ENCODE results near the gene HEXD. TPM values are rescaled to one million over a fixed set of nuclear protein-coding genes. Genes with fewer than 3 reads are reported as not detected.

HEXD gene
- total RNA-seq, 1 experiment from 2014 or later: 21.7 TPM

DNA sequence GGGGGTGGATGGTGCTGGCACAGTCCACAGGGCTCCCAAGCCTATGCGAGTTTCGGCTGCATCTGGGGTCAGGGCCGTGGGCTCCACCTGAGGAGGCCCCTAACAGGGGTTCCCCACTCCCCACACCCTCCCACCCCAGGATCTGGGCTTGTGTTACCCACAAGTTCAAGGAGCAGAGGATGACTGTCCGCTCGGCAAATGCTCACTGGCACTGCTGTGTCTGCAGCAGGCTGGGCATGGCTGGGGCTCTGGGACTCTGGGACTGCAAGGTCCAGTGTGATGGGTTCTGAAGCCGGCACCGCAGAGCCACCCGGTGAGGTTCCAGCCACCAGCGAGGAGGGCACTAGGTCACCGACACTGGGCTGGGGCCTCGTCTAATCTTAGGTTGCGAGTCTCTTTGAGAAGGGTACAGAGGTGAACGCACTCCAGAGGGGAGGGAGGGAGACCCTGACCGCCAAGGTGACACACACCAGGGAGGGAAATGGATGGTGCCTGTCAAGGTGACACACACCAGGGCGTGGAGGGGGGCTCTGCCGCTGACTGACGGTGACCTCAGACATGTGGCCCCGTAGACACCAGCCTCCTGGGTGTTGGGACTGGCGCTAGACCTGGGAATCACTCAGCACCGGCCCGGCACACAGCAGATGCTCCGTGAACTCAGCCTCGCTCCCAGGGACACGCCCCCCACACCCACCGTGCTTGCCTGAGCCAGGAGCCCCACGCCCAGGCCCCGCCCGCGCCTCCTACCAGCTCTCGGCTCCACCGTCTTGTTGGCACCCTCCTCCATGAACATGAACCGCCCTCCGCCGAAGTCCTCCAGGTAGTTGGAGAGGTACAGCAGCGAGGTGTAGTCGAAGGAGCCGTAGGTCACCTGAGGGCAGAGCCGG, 20.5 kb upstream of the HEXD start:
- no peak overlapping the region for H3K4me3 ChIP-seq (ENCODE audit: low read length)
- no peaks in the 10 kb centered on the region for H3K79me2 ChIP-seq (ENCODE audit: low read length)
- H4K20me1 ChIP-seq (ENCODE audit: insufficient read depth, low read depth, low read length): no peaks in the 10 kb centered on the region
- no peaks in the 10 kb centered on the region for H3K36me3 ChIP-seq (ENCODE audit: insufficient read depth, low read length)
- H3K4me1 ChIP-seq (ENCODE audit: low read length): peaks cover 5% of the 10 kb centered on the region
- H3K9me2 ChIP-seq (replicated peaks; ENCODE audit: insufficient read depth, low read length): no peaks in the 10 kb centered on the region
- no peak overlapping the region for H3K4me2 ChIP-seq (ENCODE audit: low read depth, low read length, poor library complexity, severe bottlenecking)
- no peak overlapping the region for H3K9ac ChIP-seq (ENCODE audit: low read length)
- no peaks in the 10 kb centered on the region for H3K9me3 ChIP-seq (ENCODE audit: low read length)
- no peak overlapping the region for H3K27ac ChIP-seq (ENCODE audit: low read length)
- no peak overlapping the region for H2AFZ ChIP-seq (ENCODE audit: low read length)
- no peak for DNase-seq
- no peaks in the 10 kb centered on the region for H3K27me3 ChIP-seq (ENCODE audit: low read length)

GRCh38 chr17:82399041-82399441, 19.1 kb upstream of the HEXD start:
- DNase-seq: no peak
- Histone ChIP-seq H4K20me1 (ENCODE audit: insufficient read depth, low read depth, low read length) (no peaks in the 10 kb centered on the region), H3K9me2 (replicated peaks; ENCODE audit: insufficient read depth, low read length) (no peaks in the 10 kb centered on the region), H3K27me3 (ENCODE audit: low read length) (no peaks in the 10 kb centered on the region), H3K9me3 (ENCODE audit: low read length) (no peaks in the 10 kb centered on the region), H3K4me3 (ENCODE audit: low read length) (no peak overlapping the region), H3K27ac (ENCODE audit: low read length) (no peak overlapping the region), H3K4me1 (ENCODE audit: low read length) (peaks cover 5% of the 10 kb centered on the region), H2AFZ (ENCODE audit: low read length) (no peak overlapping the region), H3K9ac (ENCODE audit: low read length) (no peak overlapping the region), H3K4me2 (ENCODE audit: low read depth, low read length, poor library complexity, severe bottlenecking) (no peak overlapping the region), H3K79me2 (ENCODE audit: low read length) (no peaks in the 10 kb centered on the region), H3K36me3 (ENCODE audit: insufficient read depth, low read length) (no peaks in the 10 kb centered on the region)

- Histone ChIP-seq H3K4me1 (ENCODE audit: low read length) (peaks cover 5% of the 10 kb centered on the region), H3K79me2 (ENCODE audit: low read length) (no peaks in the 10 kb centered on the region), H3K4me2 (ENCODE audit: low read depth, low read length, poor library complexity, severe bottlenecking) (no peak overlapping the region), H3K27ac (ENCODE audit: low read length) (no peak overlapping the region), H3K36me3 (ENCODE audit: insufficient read depth, low read length) (no peaks in the 10 kb centered on the region), H3K9me3 (ENCODE audit: low read length) (no peaks in the 10 kb centered on the region), H3K9me2 (replicated peaks; ENCODE audit: insufficient read depth, low read length) (no peaks in the 10 kb centered on the region), H2AFZ (ENCODE audit: low read length) (no peak overlapping the region), H3K27me3 (ENCODE audit: low read length) (no peaks in the 10 kb centered on the region), H4K20me1 (ENCODE audit: insufficient read depth, low read depth, low read length) (no peaks in the 10 kb centered on the region), H3K4me3 (ENCODE audit: low read length) (no peak overlapping the region), H3K9ac (ENCODE audit: low read length) (no peak overlapping the region)
- no peak for DNase-seq
These were observed 18.5 kb upstream of the HEXD start for GRCh38 chr17:82399601-82400101.

DNA sequence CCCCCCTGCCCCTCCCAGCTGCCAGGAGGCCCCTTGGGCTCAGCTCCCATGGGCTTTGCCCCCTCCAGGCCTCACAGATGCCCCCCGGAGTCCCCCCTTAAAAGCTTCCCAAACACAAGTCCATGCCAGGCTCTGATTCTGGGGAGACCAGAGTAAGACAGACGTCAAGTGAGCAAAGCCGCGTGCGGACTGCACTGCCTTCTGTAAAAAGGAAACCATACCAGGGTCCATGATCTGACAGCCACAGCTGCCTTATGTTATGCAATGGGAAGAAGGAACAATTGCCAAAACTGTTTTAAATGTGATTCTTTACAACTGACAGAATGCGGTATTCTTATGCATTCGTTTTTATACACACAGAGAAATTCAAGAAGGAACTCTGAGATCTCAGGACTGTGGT, 17.9 kb upstream of the HEXD start:
- H3K36me3 ChIP-seq (ENCODE audit: insufficient read depth, low read length): no peaks in the 10 kb centered on the region
- no peak for DNase-seq

GRCh38 chr17:82400830-82401229, 17.3 kb upstream of the HEXD start:
- Histone ChIP-seq H3K4me2 (ENCODE audit: low read depth, low read length, poor library complexity, severe bottlenecking) (peak overlapping the region; percentile 42), H3K4me1 (ENCODE audit: low read length) (peaks cover 5% of the 10 kb centered on the region), H3K9me3 (ENCODE audit: low read length) (no peaks in the 10 kb centered on the region), H4K20me1 (ENCODE audit: insufficient read depth, low read depth, low read length) (no peaks in the 10 kb centered on the region), H3K9ac (ENCODE audit: low read length) (peak overlapping the region; percentile 35), H3K27me3 (ENCODE audit: low read length) (no peaks in the 10 kb centered on the region), H3K4me3 (ENCODE audit: low read length) (no peak overlapping the region), H3K27ac (ENCODE audit: low read length) (peak overlapping the region; percentile 50; the same call in 1 of the 2 replicates), H3K9me2 (replicated peaks; ENCODE audit: insufficient read depth, low read length) (no peaks in the 10 kb centered on the region), H2AFZ (ENCODE audit: low read length) (0 out of 2 replicates have a peak overlapping the region, but pooled peaks have one; percentile 53), H3K36me3 (ENCODE audit: insufficient read depth, low read length) (no peaks in the 10 kb centered on the region), H3K79me2 (ENCODE audit: low read length) (no peaks in the 10 kb centered on the region)
- DNase-seq: peak; percentile 59

More for the DNA sequence above, 17.9 kb upstream of the HEXD start:
- no peaks in the 10 kb centered on the region for H3K27me3 ChIP-seq (ENCODE audit: low read length)
- H3K4me1 ChIP-seq (ENCODE audit: low read length): peaks cover 5% of the 10 kb centered on the region
- no peaks in the 10 kb centered on the region for H4K20me1 ChIP-seq (ENCODE audit: insufficient read depth, low read depth, low read length)
- H3K9me2 ChIP-seq (replicated peaks; ENCODE audit: insufficient read depth, low read length): no peaks in the 10 kb centered on the region
- H2AFZ ChIP-seq (ENCODE audit: low read length): no peak overlapping the region
- H3K79me2 ChIP-seq (ENCODE audit: low read length): no peaks in the 10 kb centered on the region
- H3K4me3 ChIP-seq (ENCODE audit: low read length): no peak overlapping the region
- H3K27ac ChIP-seq (ENCODE audit: low read length): no peak overlapping the region
- no peaks in the 10 kb centered on the region for H3K9me3 ChIP-seq (ENCODE audit: low read length)
- no peak overlapping the region for H3K4me2 ChIP-seq (ENCODE audit: low read depth, low read length, poor library complexity, severe bottlenecking)
- no peak overlapping the region for H3K9ac ChIP-seq (ENCODE audit: low read length)

DNA sequence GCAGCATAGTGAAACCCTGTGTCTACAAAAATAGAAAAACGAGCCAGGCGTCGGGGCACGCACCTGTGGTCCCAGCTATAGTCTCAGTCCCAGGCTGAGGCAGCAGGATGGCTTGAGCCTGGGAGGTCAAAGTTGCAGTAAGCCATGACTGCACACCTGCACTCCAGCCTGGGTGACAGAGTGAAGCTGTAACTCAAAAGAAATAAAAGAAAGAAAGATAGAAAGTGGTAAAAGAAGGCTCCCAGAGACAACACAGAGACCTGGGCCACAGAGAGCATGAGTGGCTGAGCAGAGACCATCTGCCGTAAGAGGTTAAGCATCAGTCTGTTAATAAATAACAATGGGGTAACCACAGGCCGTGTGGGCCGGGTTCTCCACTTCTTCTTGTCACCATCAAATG, 15.3 kb upstream of the HEXD start:
- Histone ChIP-seq H3K36me3 (ENCODE audit: insufficient read depth, low read length) (no peaks in the 10 kb centered on the region), H3K9me2 (replicated peaks; ENCODE audit: insufficient read depth, low read length) (no peaks in the 10 kb centered on the region)
- DNase-seq: no peak

DNA sequence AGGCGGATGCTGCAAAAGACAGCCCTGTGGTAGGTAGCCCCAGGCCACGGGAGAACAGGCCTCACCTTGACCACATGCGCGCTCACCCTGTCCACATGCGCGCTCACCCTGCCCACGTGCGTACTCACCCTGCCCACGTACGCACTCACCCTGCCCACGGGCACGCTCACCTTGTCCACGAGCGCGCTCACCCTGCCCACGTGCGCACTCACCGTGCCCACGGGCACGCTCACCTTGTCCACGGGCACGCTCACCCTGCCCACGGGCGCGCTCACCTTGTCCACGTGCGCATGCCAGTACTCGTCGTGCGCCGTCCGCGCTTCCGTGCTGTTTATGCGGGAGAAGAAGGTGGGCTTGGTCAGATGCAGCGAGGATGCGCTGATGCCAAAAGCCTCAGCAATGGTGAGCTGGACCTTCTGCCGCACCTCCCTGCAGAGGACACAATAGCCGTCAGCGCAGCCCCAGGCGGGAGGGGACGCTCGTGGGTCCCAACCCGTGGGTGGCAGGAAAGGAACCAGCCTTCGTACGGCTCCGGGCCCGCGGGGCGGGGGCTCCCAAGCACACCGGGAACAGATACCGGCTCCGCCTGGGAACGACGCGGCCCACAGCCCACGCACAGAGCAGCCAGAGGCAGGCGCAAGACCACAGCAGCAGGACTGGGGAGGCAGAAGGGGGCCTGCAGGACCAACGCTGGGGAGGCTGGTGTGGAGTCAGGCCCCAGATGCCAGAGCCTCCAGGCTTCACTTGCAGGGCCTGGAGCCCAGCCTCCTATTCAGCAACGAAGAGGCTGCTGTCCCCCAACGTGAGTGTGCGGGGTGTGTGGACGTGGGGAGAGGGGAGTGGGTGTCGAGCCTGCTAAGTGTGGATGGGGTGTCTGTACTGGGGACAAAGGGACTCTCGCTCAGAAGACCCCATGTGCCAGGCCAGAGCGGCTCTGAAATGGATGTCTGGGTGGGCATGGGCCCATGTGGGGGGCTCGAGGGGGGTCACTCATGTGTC, 14.2 kb upstream of the HEXD start:
- Histone ChIP-seq H3K9ac (ENCODE audit: low read length) (no peak overlapping the region), H2AFZ (ENCODE audit: low read length) (no peak overlapping the region), H3K4me1 (ENCODE audit: low read length) (peaks cover 5% of the 10 kb centered on the region), H4K20me1 (ENCODE audit: insufficient read depth, low read depth, low read length) (no peaks in the 10 kb centered on the region), H3K36me3 (ENCODE audit: insufficient read depth, low read length) (no peaks in the 10 kb centered on the region), H3K27me3 (ENCODE audit: low read length) (no peaks in the 10 kb centered on the region), H3K4me2 (ENCODE audit: low read depth, low read length, poor library complexity, severe bottlenecking) (no peak overlapping the region), H3K9me2 (replicated peaks; ENCODE audit: insufficient read depth, low read length) (no peaks in the 10 kb centered on the region), H3K9me3 (ENCODE audit: low read length) (no peaks in the 10 kb centered on the region), H3K4me3 (ENCODE audit: low read length) (no peak overlapping the region), H3K79me2 (ENCODE audit: low read length) (no peaks in the 10 kb centered on the region), H3K27ac (ENCODE audit: low read length) (no peak overlapping the region)
- no peak for DNase-seq

More for the DNA sequence above, 15.3 kb upstream of the HEXD start:
- no peak overlapping the region for H3K27ac ChIP-seq (ENCODE audit: low read length)
- no peak overlapping the region for H3K4me3 ChIP-seq (ENCODE audit: low read length)
- H3K79me2 ChIP-seq (ENCODE audit: low read length): no peaks in the 10 kb centered on the region
- no peaks in the 10 kb centered on the region for H3K27me3 ChIP-seq (ENCODE audit: low read length)
- no peaks in the 10 kb centered on the region for H3K9me3 ChIP-seq (ENCODE audit: low read length)
- no peaks in the 10 kb centered on the region for H4K20me1 ChIP-seq (ENCODE audit: insufficient read depth, low read depth, low read length)
- peaks cover 5% of the 10 kb centered on the region for H3K4me1 ChIP-seq (ENCODE audit: low read length)
- no peak overlapping the region for H2AFZ ChIP-seq (ENCODE audit: low read length)
- no peak overlapping the region for H3K9ac ChIP-seq (ENCODE audit: low read length)
- H3K4me2 ChIP-seq (ENCODE audit: low read depth, low read length, poor library complexity, severe bottlenecking): no peak overlapping the region

DNA sequence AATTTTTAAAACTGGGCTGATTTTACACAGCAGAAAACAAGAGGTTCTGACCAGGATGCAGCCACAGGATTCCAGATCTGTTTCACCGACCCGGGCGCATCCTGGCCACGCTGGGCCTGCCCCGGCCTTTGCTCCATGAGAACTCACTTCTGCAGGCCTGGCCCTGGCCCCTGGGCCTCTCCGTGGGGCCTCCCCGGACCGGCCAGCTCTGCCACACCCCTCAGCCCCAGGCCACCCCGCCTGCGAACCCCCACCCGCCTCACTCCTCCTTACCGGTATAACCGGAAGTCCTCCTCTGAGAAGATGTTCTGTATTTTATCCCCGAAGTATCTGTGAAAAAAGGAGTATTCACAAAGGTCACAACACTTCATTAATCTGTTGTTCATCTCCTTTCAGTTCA, 13.1 kb upstream of the HEXD start:
- Histone ChIP-seq H3K79me2 (ENCODE audit: low read length) (no peaks in the 10 kb centered on the region), H2AFZ (ENCODE audit: low read length) (no peak overlapping the region), H3K9ac (ENCODE audit: low read length) (no peak overlapping the region), H3K4me1 (ENCODE audit: low read length) (peaks cover 5% of the 10 kb centered on the region), H3K27ac (ENCODE audit: low read length) (no peak overlapping the region), H3K9me2 (replicated peaks; ENCODE audit: insufficient read depth, low read length) (no peaks in the 10 kb centered on the region), H3K9me3 (ENCODE audit: low read length) (no peaks in the 10 kb centered on the region), H3K4me3 (ENCODE audit: low read length) (no peak overlapping the region), H4K20me1 (ENCODE audit: insufficient read depth, low read depth, low read length) (no peaks in the 10 kb centered on the region), H3K27me3 (ENCODE audit: low read length) (no peaks in the 10 kb centered on the region), H3K4me2 (ENCODE audit: low read depth, low read length, poor library complexity, severe bottlenecking) (no peak overlapping the region), H3K36me3 (ENCODE audit: insufficient read depth, low read length) (no peaks in the 10 kb centered on the region)
- no peak for DNase-seq

Measured in Karpas-422 (cell line).